GM12872 (cell line): ENCODE data around the gene SRRM4.

Source experiments
- CTCF ChIP-seq: IDR thresholded peaks from 3 replicates; pipeline ENCODE4 v1.5.1; 2011; ENCODE audit warnings: low read depth, mild to moderate bottlenecking, low read length, moderate library complexity; ENCODE audit not compliant: insufficient read depth

The SRRM4 gene

GRCh38 chr12:119175081-119175480 lies 193.7 kb downstream of the SRRM4 start:
- no peak for TF ChIP-seq CTCF

- no peak for TF ChIP-seq CTCF
These were observed 195.1 kb downstream of the SRRM4 start for GRCh38 chr12:119176267-119177055.

GRCh38 chr12:119177056-119177325 lies 195.7 kb downstream of the SRRM4 start:
- TF ChIP-seq CTCF, result no peak

GRCh38 chr12:119177724-119178380 lies 196.5 kb downstream of the SRRM4 start:
- TF ChIP-seq CTCF, result no peak

GRCh38 chr12:119178544-119179334 lies 197.4 kb downstream of the SRRM4 start, which contains the start of gene HSPB8:
Gene HSPB8, plus strand, starts transcription at chr12:119178931. Its CDS starts 382 bp downstream, at chr12:119179313.
- TF ChIP-seq CTCF, result no peak

- no peak for TF ChIP-seq CTCF
These were observed 198.1 kb downstream of the SRRM4 start for GRCh38 chr12:119179335-119180021.

- no peak for TF ChIP-seq CTCF
These were observed 199.2 kb downstream of the SRRM4 start for GRCh38 chr12:119180380-119181040.
